Measurements from ENCODE around the gene NT5C2. TPM values are rescaled to one million over a fixed set of nuclear protein-coding genes. Genes with fewer than 3 reads are reported as not detected.
"Not testable (repeated sequence)": the region's sequence is repeated elsewhere in the genome, so short reads cannot be mapped to it uniquely, and the experiment has no call there.

NT5C2 gene
- total RNA-seq, 2 experiments from 2014 or later, result 46.4 to 46.5 TPM

- no peak overlapping the region for H3K27ac Mint-ChIP-seq
- peaks cover 21% of the 10 kb centered on the region for H3K36me3 Mint-ChIP-seq (ENCODE audit: low read depth)
- no peaks in the 10 kb centered on the region for H3K4me1 Mint-ChIP-seq
- ATAC-seq, result no peak
- no peaks in the 10 kb centered on the region for H3K27me3 Mint-ChIP-seq
- no peak overlapping the region for H3K4me3 Mint-ChIP-seq
- ChIA-PET POLR2A (no interaction called here), CTCF (no interaction called here)
- DNase-seq, result no peak
- intact Hi-C loops (cut with DNase I, micrococcal nuclease), result no loop called here
- no peaks in the 10 kb centered on the region for H3K9me3 Mint-ChIP-seq (ENCODE audit: low read depth)
Measured at GRCh38 chr10:103157246-103157645, 35.8 kb downstream of the NT5C2 start.

DNA sequence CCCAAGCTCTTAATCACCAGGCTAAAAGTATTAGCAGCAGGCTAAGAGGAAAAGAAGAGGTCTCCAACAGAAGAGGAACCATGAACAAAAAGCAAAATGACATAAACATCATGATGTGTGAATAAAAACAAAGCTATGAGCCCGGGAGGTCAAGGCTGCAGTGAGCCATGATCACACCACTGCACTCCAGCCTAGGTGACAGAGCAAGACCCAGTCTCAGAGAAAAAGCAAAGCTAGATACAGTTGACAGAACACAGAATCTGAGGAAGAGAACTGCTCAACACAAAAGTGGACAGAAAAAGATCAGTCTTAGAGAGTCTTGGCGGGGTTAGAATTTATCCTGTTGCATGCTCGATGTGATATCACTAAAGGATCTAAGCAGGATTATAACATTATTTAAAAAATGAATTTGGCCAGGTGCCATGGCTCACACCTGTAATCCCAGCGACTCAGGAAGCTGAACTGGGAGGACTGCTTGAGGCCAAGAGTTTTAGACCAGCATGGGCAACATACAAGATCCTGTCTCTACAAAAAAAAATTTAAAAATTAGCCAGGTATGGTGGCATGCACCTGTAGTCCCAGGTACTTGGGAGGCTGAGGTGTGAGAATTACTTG is 37.5 kb downstream of the NT5C2 start:
- no peak overlapping the region for H3K4me3 Mint-ChIP-seq
- H3K4me1 Mint-ChIP-seq, result no peaks in the 10 kb centered on the region
- H3K27me3 Mint-ChIP-seq, result no peaks in the 10 kb centered on the region
- CTCF ChIA-PET, result interaction anchor here (0.9 to 1.3 kb wide), 2 partner anchors 15 to 89 kb away, joined by 3 to 4 read pairs; no protein-coding TSS in a partner anchor
- no peak overlapping the region for H3K27ac Mint-ChIP-seq
- intact Hi-C loops (cut with DNase I, micrococcal nuclease), result no loop called here
- no peaks in the 10 kb centered on the region for H3K9me3 Mint-ChIP-seq (ENCODE audit: low read depth)
- no peak for DNase-seq
- POLR2A ChIA-PET, result no interaction called here
- ATAC-seq, result no peak
- peaks cover 24% of the 10 kb centered on the region for H3K36me3 Mint-ChIP-seq (ENCODE audit: low read depth)

- CTCF ChIA-PET, result interaction anchor here (0.9 to 1.3 kb wide), 3 partner anchors 14 to 90 kb away, joined by 3 to 5 read pairs (median 4); no protein-coding TSS in a partner anchor
Measured at GRCh38 chr10:103154521-103155299, 38.4 kb downstream of the NT5C2 start.

DNA sequence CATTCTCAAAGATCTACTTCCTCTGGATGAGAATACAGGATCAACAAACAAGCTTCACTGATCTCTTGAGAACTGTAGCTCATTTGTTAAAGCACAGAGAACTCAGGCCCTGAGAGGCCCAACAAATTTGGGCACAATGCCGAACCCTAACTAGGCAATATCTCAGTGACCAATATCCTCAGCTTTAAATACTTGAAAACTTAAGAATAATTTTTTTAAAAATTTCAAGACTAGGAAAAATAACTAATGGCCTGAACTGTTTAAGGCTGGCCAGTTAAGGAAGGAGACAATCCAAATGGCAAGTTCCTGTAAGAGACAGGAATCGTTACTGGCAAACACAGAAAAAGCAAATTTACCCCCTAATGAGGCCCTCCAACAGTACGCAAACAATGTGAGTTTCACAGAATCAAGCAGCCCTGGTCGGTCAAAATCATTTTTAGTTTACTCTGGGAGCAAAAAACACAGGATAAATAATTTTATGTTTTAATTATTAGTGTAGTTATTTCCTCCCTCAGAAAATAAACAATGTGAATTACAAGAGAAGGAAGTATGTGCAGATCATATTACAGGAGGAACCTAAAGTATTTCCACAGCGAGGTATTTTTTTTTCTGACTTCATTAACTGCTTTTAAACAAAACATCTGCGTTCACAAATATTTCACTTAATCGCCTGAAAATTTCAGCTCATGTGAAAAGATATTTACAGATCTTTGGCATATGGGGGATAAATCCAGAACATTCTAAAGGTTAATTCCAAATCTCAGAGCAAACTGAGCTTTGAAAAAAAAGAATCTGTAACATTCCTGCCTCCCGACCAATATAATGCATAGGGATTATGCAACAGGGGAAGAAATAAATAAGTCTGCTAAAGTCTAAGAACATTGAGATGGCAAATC is 39.5 kb downstream of the NT5C2 start:
- Mint-ChIP-seq H3K9me3 (ENCODE audit: low read depth) (no peaks in the 10 kb centered on the region), H3K27ac (no peak overlapping the region), H3K4me1 (no peaks in the 10 kb centered on the region), H3K4me3 (no peak overlapping the region), H3K27me3 (no peaks in the 10 kb centered on the region), H3K36me3 (ENCODE audit: low read depth) (peaks cover 9% of the 10 kb centered on the region)
- POLR2A ChIA-PET, result no interaction called here
- ATAC-seq (no peak), DNase-seq (no peak)
- CTCF ChIA-PET, result interaction anchor here (0.7 to 1.1 kb wide), 4 partner anchors 10 to 522 kb away, joined by 3 to 5 read pairs (median 4); no protein-coding TSS in a partner anchor
- intact Hi-C loops (cut with DNase I, micrococcal nuclease), result no loop called here

More at GRCh38 chr10:103154521-103155299, 38.4 kb downstream of the NT5C2 start:
- DNase-seq (no peak), ATAC-seq (no peak)
- intact Hi-C loops (cut with DNase I, micrococcal nuclease), result no loop called here
- Mint-ChIP-seq H3K36me3 (ENCODE audit: low read depth) (peaks cover 15% of the 10 kb centered on the region), H3K27me3 (no peaks in the 10 kb centered on the region), H3K9me3 (ENCODE audit: low read depth) (no peaks in the 10 kb centered on the region), H3K4me3 (no peak overlapping the region), H3K27ac (no peak overlapping the region), H3K4me1 (no peaks in the 10 kb centered on the region)
- POLR2A ChIA-PET, result interaction anchor here (0.6 kb wide), 1 partner anchor 18 kb away, joined by 3 read pairs; no protein-coding TSS in a partner anchor

DNA sequence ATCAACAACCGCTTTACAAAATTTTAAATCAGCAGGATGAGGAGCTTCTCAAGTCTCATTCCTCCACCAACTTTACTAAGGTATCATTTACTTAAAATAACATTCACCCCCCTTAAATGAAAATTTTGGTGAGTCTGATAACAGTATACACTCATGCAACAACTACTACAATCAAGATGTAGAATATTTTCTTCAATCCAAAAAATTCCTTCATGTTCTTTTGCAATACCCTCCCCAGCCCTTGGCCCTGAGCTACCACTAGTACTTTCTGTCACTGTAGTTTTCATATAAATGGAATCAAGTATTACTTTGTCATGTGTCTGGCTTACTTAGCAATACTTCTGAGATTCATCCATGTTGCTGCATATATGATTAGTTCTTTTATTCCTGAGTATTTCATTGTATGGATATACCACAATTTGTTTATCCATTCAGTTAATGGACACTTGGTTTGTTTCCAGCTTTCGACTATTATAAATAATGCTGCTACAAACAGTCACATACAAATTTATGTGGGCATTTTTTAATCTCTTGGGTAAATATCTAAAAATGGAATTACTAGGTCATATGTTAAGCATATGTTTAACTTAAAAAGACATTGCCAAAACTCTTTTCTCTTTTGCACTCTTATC is 43.0 kb downstream of the NT5C2 start:
- H3K27me3 Mint-ChIP-seq, result no peaks in the 10 kb centered on the region
- CTCF ChIA-PET, result no interaction called here
- H3K9me3 Mint-ChIP-seq (ENCODE audit: low read depth), result no peaks in the 10 kb centered on the region
- peaks cover 8% of the 10 kb centered on the region for H3K4me1 Mint-ChIP-seq
- no peak overlapping the region for H3K27ac Mint-ChIP-seq
- intact Hi-C loops (cut with DNase I, micrococcal nuclease), result no loop called here
- no peak for ATAC-seq
- POLR2A ChIA-PET, result interaction anchor here (0.7 kb wide), 1 partner anchor 251 kb away, joined by 8 read pairs; no protein-coding TSS in a partner anchor
- DNase-seq, result no peak
- no peak overlapping the region for H3K4me3 Mint-ChIP-seq
- H3K36me3 Mint-ChIP-seq (ENCODE audit: low read depth), result peaks cover 2% of the 10 kb centered on the region

DNA sequence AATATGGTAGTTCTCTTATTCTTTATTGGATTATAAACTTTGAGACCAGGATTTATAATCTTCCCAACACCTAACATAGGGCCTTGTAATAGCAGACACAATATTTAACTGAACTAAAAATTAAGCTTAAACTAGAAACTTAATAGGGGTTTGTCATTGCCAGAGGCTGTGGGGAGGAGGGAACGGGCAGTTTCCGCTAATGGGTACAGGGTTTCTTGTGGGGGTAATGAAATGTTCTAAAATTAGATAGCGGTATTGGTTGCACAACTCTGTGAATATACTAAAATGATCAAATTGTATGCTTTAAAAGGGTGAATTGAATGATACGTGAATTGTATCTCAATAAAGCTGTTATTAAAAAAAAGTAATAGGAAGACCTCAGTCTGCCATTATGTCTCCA is 45.4 kb downstream of the NT5C2 start:
- intact Hi-C loops (cut with DNase I, micrococcal nuclease), result no loop called here
- H3K27ac Mint-ChIP-seq, result no peak overlapping the region
- H3K36me3 Mint-ChIP-seq (ENCODE audit: low read depth), result peaks cover 7% of the 10 kb centered on the region
- CTCF ChIA-PET, result interaction anchor here (0.6 to 1.1 kb wide), 3 partner anchors 16 to 130 kb away, joined by 3 to 4 read pairs (median 4); no protein-coding TSS in a partner anchor
- POLR2A ChIA-PET, result interaction anchor here (0.6 kb wide), 1 partner anchor 15 kb away, joined by 3 read pairs; no protein-coding TSS in a partner anchor
- H3K27me3 Mint-ChIP-seq, result no peaks in the 10 kb centered on the region
- H3K9me3 Mint-ChIP-seq (ENCODE audit: low read depth), result no peaks in the 10 kb centered on the region
- peaks cover 8% of the 10 kb centered on the region for H3K4me1 Mint-ChIP-seq
- DNase-seq (no peak), ATAC-seq (no peak)
- H3K4me3 Mint-ChIP-seq, result no peak overlapping the region

GRCh38 chr10:103145860-103146466 is 47.1 kb downstream of the NT5C2 start:
- CTCF ChIA-PET, result no interaction called here
- H3K27ac Mint-ChIP-seq, result no peak overlapping the region
- POLR2A ChIA-PET, result no interaction called here
- no peak overlapping the region for H3K4me3 Mint-ChIP-seq
- H3K27me3 Mint-ChIP-seq, result no peaks in the 10 kb centered on the region
- H3K9me3 Mint-ChIP-seq (ENCODE audit: low read depth), result no peaks in the 10 kb centered on the region
- peaks cover 13% of the 10 kb centered on the region for H3K36me3 Mint-ChIP-seq (ENCODE audit: low read depth)
- DNase-seq (peak; percentile 68), ATAC-seq (no peak)
- H3K4me1 Mint-ChIP-seq, result peaks cover 8% of the 10 kb centered on the region
- intact Hi-C loops (cut with DNase I, micrococcal nuclease), result no loop called here

GRCh38 chr10:103145046-103145445 is 48.0 kb downstream of the NT5C2 start:
- H3K27me3 Mint-ChIP-seq, result no peaks in the 10 kb centered on the region
- H3K36me3 Mint-ChIP-seq (ENCODE audit: low read depth), result peaks cover 17% of the 10 kb centered on the region
- H3K4me1 Mint-ChIP-seq, result peaks cover 14% of the 10 kb centered on the region
- H3K27ac Mint-ChIP-seq, result no peak overlapping the region
- POLR2A ChIA-PET, result no interaction called here
- ATAC-seq (no peak), DNase-seq (no peak)
- intact Hi-C loops (cut with DNase I, micrococcal nuclease), result no loop called here
- CTCF ChIA-PET, result interaction anchor here (0.8 to 1.9 kb wide), 4 partner anchors 33 to 227 kb away, joined by 3 to 5 read pairs (median 3); partner anchors contain the start of gene CNNM2
- H3K9me3 Mint-ChIP-seq (ENCODE audit: low read depth), result no peaks in the 10 kb centered on the region
- no peak overlapping the region for H3K4me3 Mint-ChIP-seq

DNA sequence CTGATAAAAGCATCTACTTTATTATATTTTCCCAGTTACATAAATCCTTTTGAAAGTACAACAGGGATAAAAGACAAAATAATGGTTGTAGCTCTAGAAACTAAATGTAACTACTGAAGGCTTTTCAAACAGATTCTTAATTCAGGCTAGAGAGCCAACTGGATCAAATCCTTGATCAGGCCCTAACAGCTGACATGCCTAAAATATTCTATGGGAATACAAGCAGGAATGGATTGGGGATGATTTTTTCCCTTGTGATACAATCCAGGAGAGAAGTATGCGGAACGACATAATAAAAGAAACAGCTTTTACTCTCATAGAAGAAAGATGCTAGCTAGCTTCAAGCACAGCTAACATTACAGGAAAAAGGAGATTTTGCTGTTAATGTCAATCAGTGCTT is 49.0 kb downstream of the NT5C2 start:
- CTCF ChIA-PET, result interaction anchor here (0.8 to 1.9 kb wide), 3 partner anchors 32 to 226 kb away, joined by 3 to 5 read pairs (median 3); partner anchors contain the start of gene CNNM2
- POLR2A ChIA-PET, result no interaction called here
- ATAC-seq (no peak), DNase-seq (no peak)
- Mint-ChIP-seq H3K9me3 (ENCODE audit: low read depth) (no peaks in the 10 kb centered on the region), H3K4me3 (no peak overlapping the region), H3K4me1 (peaks cover 17% of the 10 kb centered on the region), H3K36me3 (ENCODE audit: low read depth) (peaks cover 18% of the 10 kb centered on the region), H3K27me3 (no peaks in the 10 kb centered on the region), H3K27ac (no peak overlapping the region)
- intact Hi-C loops (cut with DNase I, micrococcal nuclease), result no loop called here

GRCh38 chr10:103143641-103144040 is 49.4 kb downstream of the NT5C2 start:
- H3K27ac Mint-ChIP-seq; H3K27me3 Mint-ChIP-seq; H3K4me3 Mint-ChIP-seq; ATAC-seq; H3K9me3 Mint-ChIP-seq (ENCODE audit: low read depth); DNase-seq; intact Hi-C loops (cut with DNase I, micrococcal nuclease): not testable (repeated sequence)
- H3K36me3 Mint-ChIP-seq (ENCODE audit: low read depth), result peaks cover 18% of the 10 kb centered on the region
- peaks cover 17% of the 10 kb centered on the region for H3K4me1 Mint-ChIP-seq
- ChIA-PET POLR2A (interaction anchor here (0.6 kb wide), 1 partner anchor 31 kb away, joined by 3 read pairs; no protein-coding TSS in a partner anchor), CTCF (interaction anchor here (0.6 to 1.9 kb wide), 2 partner anchors 226 to 457 kb away, joined by 3 to 5 read pairs; partner anchors contain the start of gene CNNM2)
